Cardiac fibroblast (primary cell): Measurements from ENCODE around the gene ATXN7.
A peak's percentile ranks its signal among the peaks of the same experiment; 100 is the strongest.

Experiments used
- DNase-seq, 2 donors: peaks; one replicate each; pipeline versions ENCODE4 v3.0.0 to v3.0.0-alpha.2; 2010; ENCODE audit warnings: low read depth in 2 of 2
- H3K4me3 ChIP-seq, 2 donors: replicated peaks in 1 of 2; 1 replicate in 1 of 2; 2 replicates in 1 of 2; pipeline ENCODE4 v1.5.1; 2011; ENCODE audit warnings: low read depth in 2 of 2, low read length in 2 of 2, mild to moderate bottlenecking in 2 of 2, moderate library complexity in 1 of 2
- CTCF ChIP-seq: IDR thresholded peaks from one replicate; pipeline ENCODE4 v1.5.1; 2011; ENCODE audit warnings: low read depth, mild to moderate bottlenecking, low read length, inconsistent platforms

ATXN7 gene

DNA sequence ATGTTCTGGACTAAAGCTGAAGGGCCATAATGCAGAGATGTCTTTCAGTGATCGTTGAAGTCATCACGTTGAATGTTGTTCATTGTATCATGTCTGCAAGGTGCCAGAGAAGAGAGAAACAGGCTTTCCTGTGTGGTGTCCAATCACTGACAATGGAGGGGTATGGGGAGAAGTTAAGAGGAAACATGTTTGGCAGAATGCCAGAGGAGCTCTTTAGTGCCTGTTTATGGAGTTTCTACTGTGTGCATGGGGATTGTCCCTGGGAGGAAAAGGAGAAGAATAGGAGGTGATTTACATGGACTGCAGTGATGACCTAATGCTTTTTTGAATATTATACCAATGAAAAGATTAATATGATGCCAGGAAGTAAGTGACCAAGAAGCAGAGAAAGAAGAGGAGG lies 36.8 kb downstream of the ATXN7 start:
- DNase-seq: peak; percentile 46 to 68
- TF ChIP-seq CTCF: no peak
- no peak overlapping the region for H3K4me3 ChIP-seq

DNA sequence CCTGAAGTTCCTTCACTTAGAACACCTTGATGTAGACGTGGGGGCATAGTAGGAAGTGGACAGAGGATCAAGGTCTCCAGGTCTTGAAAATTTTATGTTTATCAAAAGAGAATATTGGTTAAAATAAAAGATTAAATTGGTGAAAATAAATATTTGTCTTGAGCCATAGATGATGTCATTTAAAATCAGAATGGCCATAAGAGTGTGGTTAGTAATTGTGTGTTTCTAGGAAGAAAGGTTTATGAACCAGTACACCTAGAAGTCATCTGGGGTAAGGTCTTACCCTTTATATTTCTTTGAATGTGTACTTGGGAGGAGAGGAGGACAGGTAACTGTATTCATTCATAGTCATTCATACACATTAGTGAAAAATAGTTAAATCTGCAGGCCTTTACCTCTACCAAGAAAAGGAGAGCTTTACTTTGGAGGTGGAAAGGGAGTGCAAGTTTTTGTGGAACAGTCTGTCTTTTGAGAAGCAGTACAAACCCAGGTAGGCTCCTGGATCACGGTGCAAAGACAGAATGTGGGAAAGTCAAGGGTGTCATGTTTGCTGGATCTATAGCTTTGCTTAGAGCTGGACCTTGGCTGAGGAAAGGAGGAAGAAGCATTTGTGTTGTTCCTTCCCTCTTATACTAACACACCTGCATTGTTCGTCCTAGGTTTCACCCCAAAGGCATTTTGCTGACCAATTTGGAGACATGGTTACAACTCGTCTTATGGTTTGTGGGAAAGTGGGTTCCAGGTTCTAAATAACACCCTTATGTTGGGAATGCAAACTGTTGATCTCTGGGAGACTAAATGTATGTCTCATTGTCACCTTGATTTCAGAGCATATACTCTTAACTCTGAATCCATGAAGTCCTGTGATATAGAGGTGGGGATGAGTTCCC lies 42.3 kb downstream of the ATXN7 start:
- no peak for TF ChIP-seq CTCF
- no peak overlapping the region for H3K4me3 ChIP-seq
- DNase-seq: no peak

DNA sequence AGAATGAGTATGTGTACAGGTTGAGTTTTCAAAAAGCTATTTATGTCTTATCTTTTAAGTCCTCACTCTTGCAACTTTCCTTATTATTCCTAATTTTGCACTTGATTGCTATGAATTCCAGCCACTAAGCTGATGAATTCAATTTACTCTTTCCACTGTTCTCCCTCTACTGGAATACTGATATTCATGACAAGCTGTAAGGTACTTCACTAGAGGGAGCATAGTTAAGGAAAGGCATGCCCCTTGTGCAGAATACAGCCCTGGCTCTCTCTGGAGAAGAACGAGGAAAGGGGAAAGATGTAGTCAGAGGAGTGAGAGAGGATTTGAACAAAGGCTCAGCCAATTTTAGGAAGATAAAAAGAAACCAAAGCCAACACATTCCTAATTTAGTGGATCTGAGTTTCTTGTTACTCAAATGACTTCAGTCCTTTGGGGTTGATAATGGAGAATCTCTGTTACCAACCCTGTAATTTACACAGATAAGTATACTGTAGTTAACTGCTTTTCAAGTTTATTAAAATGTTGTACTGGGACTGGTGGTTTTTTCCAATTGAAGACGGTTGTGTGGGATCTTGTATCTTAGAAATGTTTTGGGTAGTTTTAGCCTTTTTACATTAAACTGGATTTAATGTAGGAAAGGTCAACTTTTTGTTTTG lies 44.5 kb downstream of the ATXN7 start:
- H3K4me3 ChIP-seq: no peak overlapping the region
- peak in 1 of 2 donors; percentile 70 for DNase-seq
- TF ChIP-seq CTCF: peak; percentile 22

GRCh38 chr3:63908776-63909175 lies 45.1 kb downstream of the ATXN7 start:
- no peak for DNase-seq
- H3K4me3 ChIP-seq: no peak overlapping the region
- no peak for TF ChIP-seq CTCF

GRCh38 chr3:63909431-63909830 lies 45.8 kb downstream of the ATXN7 start:
- peak in 1 of 2 donors; percentile 47 for DNase-seq
- H3K4me3 ChIP-seq: no peak overlapping the region
- TF ChIP-seq CTCF: no peak

DNA sequence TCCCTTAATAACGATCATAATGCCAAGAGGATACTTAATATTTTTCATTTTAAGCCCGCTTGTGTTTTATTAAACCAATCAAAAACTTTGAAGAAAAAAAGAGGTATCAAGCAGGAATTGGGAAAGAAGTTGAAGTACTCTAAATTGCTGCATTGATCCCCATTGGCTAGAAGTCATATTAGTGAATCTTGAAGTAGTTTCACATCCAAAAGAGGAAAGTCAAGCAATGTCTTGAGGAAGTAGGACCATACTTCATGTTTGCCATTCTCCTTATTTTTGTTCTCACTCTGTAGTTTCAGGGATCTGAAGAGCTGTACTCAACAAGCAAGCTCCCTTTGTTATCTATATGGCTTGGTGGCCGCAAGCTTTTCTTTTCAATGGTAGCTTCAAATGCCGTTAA lies 46.3 kb downstream of the ATXN7 start:
- no peak for TF ChIP-seq CTCF

More for the DNA sequence above, 46.3 kb downstream of the ATXN7 start:
- DNase-seq: no peak
- no peak overlapping the region for H3K4me3 ChIP-seq
